Astrocyte (in vitro differentiated cells and primary cell): Measurements from ENCODE around the gene NFIL3.

ENCODE experiments used
- CTCF ChIP-seq: IDR thresholded peaks from 2 replicates; pipeline ENCODE4 v1.5.1; 2011; ENCODE audit warnings: low read depth, mild to moderate bottlenecking, inconsistent platforms, low read length, moderate library complexity; ENCODE audit not compliant: insufficient read depth
- EZH2 ChIP-seq: IDR thresholded peaks from 2 replicates; pipeline ENCODE4 v1.6.1; 2012; ENCODE audit warnings: mild to moderate bottlenecking, low read length, inconsistent platforms; ENCODE audit not compliant: insufficient read depth

DNA sequence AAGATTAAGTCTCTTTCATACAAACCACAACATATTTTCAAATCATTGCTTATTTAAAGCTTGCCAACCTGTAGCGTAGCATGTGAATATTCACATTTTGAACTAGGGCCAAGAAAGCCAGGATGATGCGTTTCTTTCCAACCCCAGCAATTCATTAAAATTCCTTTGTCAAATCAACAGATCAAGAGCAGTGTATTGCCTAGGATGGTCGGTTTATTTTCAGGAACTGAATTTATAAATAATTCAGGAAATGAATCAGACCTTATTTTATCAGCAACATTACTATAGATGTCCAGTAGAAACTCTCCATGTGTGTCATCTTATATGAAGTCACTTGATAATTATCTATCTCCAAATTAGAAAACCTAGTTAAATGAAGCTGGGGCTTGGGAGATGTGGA, 48.7 kb downstream of the NFIL3 start:
- TF ChIP-seq EZH2 (no peak), CTCF (no peak)
